GM10266 (cell line): ENCODE results near the gene ANKFY1.
"Not testable (repeated sequence)": the region's sequence is repeated elsewhere in the genome, so short reads cannot be mapped to it uniquely, and the experiment has no call there.

Experiments used
- DNase-seq: peaks from one replicate; pipeline ENCODE4 v3.0.0; 2012; ENCODE audit errors: extremely low spot score
- TF ChIP-seq, protein P1 (sequence below): IDR thresholded peaks from 2 replicates; pipeline ENCODE4 v1.5.1; 2012; ENCODE audit warnings: mild to moderate bottlenecking, low read depth; ENCODE audit not compliant: control insufficient read depth, insufficient read depth; ENCODE audit errors: missing control alignments

ANKFY1 gene

DNA sequence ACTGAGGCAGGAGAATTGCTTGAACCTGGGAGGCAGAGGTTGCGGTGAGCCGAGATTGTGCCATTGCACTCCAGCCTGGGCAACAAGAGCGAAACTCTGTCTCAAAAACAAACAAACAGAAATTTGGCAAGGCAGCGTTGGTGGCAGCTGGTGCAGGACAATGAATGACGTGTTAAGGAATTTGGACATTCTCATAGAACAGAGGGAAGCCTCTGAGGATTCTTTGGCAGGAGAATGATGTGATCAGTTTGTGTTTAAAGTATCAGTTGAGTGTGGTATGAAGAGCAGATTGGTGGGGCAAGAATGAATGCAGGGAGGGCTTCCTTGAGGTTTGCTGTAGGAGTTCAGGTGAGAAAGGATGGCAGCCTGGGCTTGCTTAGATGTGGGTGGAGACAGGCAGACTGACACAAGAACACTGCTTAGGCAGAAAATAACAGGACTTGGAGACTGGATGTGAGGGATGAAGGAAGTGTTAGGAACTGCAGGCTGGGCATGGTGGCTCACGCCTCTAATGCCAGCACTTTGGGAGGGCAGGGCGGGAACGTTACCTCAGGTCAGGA lies 115.9 kb downstream of the ANKFY1 start:
- TF ChIP-seq, protein P1, sequence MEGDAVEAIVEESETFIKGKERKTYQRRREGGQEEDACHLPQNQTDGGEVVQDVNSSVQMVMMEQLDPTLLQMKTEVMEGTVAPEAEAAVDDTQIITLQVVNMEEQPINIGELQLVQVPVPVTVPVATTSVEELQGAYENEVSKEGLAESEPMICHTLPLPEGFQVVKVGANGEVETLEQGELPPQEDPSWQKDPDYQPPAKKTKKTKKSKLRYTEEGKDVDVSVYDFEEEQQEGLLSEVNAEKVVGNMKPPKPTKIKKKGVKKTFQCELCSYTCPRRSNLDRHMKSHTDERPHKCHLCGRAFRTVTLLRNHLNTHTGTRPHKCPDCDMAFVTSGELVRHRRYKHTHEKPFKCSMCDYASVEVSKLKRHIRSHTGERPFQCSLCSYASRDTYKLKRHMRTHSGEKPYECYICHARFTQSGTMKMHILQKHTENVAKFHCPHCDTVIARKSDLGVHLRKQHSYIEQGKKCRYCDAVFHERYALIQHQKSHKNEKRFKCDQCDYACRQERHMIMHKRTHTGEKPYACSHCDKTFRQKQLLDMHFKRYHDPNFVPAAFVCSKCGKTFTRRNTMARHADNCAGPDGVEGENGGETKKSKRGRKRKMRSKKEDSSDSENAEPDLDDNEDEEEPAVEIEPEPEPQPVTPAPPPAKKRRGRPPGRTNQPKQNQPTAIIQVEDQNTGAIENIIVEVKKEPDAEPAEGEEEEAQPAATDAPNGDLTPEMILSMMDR, result no peak
- no peak for DNase-seq

DNA sequence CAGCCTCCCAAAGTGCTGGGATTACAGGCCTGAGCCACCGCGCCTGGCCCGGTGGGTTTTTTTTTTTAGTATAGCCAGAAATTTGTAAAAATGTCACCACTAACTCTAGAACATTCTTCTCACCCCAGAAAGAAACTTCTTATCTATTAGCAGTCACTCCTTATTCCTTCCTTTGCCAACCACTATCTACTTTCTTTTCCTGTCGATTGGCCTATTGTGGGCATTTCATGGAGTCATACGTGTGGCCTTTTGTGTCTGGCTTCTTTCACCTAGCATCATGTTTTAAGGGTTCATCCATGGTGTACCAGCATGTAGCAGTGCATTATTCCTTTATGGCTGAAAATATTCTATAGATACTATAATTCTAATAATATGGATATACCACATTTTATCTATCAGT lies 117.1 kb downstream of the ANKFY1 start:
- no peak for DNase-seq
- TF ChIP-seq, protein P1, result no peak

GRCh38 chr17:4144422-4144747 lies 119.4 kb downstream of the ANKFY1 start:
- TF ChIP-seq, protein P1, result no peak
- DNase-seq, result no peak

DNA sequence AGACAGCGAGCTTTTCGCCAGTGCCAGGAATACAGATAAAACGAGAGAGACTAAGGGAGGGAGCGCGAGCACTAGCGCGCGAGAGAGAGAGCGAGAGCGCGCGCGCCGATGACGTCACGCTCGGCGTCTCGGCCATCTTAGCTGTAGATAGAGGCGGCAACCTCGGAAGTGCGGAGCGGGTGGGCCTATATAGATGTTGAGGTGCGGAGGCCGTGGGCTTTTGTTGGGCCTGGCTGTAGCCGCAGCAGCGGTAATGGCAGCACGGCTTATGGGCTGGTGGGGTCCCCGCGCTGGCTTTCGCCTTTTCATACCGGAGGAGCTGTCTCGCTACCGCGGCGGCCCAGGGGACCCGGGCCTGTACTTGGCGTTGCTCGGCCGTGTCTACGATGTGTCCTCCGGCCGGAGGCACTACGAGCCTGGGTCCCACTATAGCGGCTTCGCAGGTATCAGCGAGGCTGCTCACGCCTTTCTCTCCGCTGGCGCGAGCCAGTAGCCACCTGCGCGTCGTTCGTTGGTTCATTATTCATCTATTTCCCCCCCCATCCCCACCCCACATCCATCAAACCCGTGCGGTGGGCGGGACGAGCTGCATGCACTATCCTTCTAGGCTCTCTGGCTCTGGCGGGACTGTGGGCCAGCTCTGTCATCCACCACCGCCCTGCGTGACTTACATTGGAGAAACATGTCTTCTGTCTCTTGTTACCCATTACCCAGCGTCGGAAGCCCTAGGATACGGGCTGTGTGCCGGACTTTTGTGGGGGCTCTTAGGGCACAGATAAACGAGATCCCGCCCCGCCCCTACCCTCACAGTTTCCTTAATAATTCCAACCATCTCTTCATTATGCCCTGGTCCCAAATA lies 120.0 kb downstream of the ANKFY1 start:
- peak; percentile 89 for DNase-seq
- TF ChIP-seq, protein P1, result no peak

DNA sequence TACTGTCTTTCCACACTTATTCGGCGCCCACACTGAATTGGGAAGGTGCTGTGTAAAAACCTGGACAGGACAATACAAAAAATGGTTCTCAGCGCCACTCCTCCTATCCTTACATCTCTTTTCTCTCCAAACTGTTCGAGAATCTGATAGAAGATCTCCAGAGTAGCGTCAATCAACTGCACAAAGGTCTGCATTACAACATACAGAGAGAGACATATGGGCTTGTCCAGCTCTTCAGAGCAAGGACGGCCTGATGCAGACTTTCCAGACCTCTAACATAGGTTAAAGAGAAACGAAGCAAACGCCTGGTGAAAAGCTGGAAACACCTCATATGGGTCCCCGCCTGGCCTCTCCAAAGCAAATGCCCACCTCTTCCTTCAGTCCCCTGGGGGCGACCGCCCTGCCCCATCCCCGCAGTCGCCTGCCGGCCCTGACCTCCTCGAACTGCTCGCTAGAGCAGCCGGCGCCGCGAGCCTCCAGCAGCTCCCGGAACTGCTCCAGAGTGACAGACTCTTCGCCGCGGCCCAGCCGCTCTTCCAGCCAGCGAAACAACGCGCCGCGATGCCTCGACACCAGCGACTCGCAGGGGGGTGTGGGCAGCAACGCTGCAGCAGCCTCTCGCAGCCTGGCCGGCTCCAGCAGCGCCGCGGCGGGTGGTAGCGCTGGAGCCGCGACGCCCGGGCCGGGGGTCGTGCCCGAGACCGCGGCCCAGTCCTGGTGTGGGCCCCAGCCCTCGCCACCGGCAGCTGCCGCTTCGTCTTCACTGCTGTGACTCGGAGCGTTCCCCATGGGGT lies 121.5 kb downstream of the ANKFY1 start:
- TF ChIP-seq, protein P1, result no peak
- DNase-seq, result peak; percentile 43

DNA sequence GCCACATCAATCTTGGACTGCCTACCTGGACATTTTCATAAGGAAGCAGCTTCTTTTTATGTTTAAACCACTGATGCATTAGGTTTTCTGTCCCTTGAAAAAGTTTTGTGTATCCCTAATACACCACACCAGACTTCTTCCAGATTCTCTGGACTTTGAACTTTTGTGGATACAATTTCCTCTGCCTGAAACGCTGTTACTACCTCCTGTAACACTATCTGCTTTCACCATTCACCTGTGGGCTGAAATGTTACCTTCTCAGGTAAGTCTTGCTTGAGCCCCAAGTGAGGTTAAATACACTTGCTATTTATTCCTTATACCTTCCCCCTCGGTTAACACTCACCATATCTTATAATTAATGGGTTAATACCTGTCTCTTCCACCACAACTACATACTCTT lies 123.7 kb downstream of the ANKFY1 start:
- TF ChIP-seq, protein P1, result no peak
- no peak for DNase-seq

DNA sequence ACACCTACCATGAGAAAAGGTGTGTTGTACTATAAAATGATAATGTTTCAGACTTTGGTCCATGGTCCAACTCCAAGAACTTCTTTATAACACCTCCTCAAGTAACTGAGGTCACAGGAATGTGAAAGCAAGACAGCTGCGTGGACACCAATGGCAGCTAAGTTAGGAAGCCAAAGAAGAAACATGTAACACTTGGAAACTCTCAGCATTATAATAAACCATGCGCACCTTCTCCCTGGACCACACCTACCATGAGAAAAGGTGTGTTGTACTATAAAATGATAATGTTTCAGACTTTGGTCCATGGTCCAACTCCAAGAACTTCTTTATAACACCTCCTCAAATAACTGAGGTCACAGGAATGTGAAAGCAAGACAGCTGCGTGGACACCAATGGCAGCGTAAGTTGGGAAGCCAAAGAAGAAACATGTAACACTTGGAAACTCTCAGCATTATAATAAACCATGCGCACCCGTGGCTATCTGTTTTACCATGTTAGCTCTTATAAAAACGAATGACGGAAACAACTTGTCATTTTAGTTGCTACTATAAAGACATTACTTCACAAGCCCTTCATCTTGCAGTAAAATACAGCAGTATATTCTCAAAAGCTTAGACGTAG lies 124.8 kb downstream of the ANKFY1 start:
- not testable (repeated sequence) for DNase-seq
